DMS153 (cell line): ENCODE measurements around the gene KIAA1755.

ENCODE experiments used
- DNase-seq: peaks from one replicate; lab custom pipeline; 2025; lab: John Stamatoyannopoulos, UW

Gene KIAA1755

GRCh38 chr20:38237381-38237780, 23.2 kb downstream of the KIAA1755 start:
- DNase-seq = no peak

- no peak for DNase-seq
Observed at GRCh38 chr20:38231531-38232121, 28.9 kb downstream of the KIAA1755 start.

- DNase-seq = no peak
Observed at GRCh38 chr20:38230957-38231526, 29.5 kb downstream of the KIAA1755 start.

GRCh38 chr20:38230253-38230551, 30.3 kb downstream of the KIAA1755 start:
- no peak for DNase-seq

GRCh38 chr20:38229376-38230252, 30.9 kb downstream of the KIAA1755 start:
- DNase-seq = no peak

GRCh38 chr20:38228436-38228835, 32.1 kb downstream of the KIAA1755 start:
- DNase-seq = no peak

- DNase-seq = no peak
Observed at GRCh38 chr20:38227420-38228360, 32.8 kb downstream of the KIAA1755 start.

- no peak for DNase-seq
Observed at GRCh38 chr20:38226553-38226952, 34.0 kb downstream of the KIAA1755 start.

- no peak for DNase-seq
Observed at GRCh38 chr20:38225900-38226263, 34.7 kb downstream of the KIAA1755 start.

GRCh38 chr20:38225240-38225899, 35.2 kb downstream of the KIAA1755 start:
- no peak for DNase-seq

- no peak for DNase-seq
Observed at GRCh38 chr20:38224531-38224930, 36.0 kb downstream of the KIAA1755 start.

GRCh38 chr20:38223743-38224100, 36.8 kb downstream of the KIAA1755 start:
- DNase-seq = no peak

GRCh38 chr20:38222923-38223742, 37.4 kb downstream of the KIAA1755 start:
- no peak for DNase-seq

- DNase-seq = no peak
Observed at GRCh38 chr20:38222231-38222922, 38.2 kb downstream of the KIAA1755 start.

GRCh38 chr20:38221119-38221589, 39.4 kb downstream of the KIAA1755 start:
- DNase-seq = peak; percentile 23

GRCh38 chr20:38220587-38221118, 39.9 kb downstream of the KIAA1755 start:
- no peak for DNase-seq

GRCh38 chr20:38219006-38219950, 41.3 kb downstream of the KIAA1755 start:
- DNase-seq = no peak

- no peak for DNase-seq
Observed at GRCh38 chr20:38218566-38218885, 42.0 kb downstream of the KIAA1755 start.
